GOT3 (cell line): ENCODE data around the gene RBM48.
"Not testable (repeated sequence)": the region's sequence is repeated elsewhere in the genome, so short reads cannot be mapped to it uniquely, and the experiment has no call there.

Source experiments
- DNase-seq: peaks from one replicate; lab custom pipeline; 2025; ENCODE audit warnings: mixed read lengths; lab: John Stamatoyannopoulos, UW

Gene RBM48

GRCh38 chr7:92545116-92545515 lies 16.5 kb downstream of the RBM48 start:
- DNase-seq, result not testable (repeated sequence)

- no peak for DNase-seq
Measured at GRCh38 chr7:92546856-92547497, 18.4 kb downstream of the RBM48 start.

GRCh38 chr7:92547579-92547978 lies 19.0 kb downstream of the RBM48 start:
- DNase-seq, result no peak

GRCh38 chr7:92550194-92550593 lies 21.6 kb downstream of the RBM48 start:
- DNase-seq, result no peak

GRCh38 chr7:92557249-92557648 lies 28.7 kb downstream of the RBM48 start:
- no peak for DNase-seq

- no peak for DNase-seq
Measured at GRCh38 chr7:92557808-92558362, 29.3 kb downstream of the RBM48 start.

- no peak for DNase-seq
Measured at GRCh38 chr7:92560602-92561001, 32.0 kb downstream of the RBM48 start.

- no peak for DNase-seq
Measured at GRCh38 chr7:92563345-92563744, 34.8 kb downstream of the RBM48 start.

GRCh38 chr7:92567460-92567859 lies 38.9 kb downstream of the RBM48 start:
- no peak for DNase-seq

- no peak for DNase-seq
Measured at GRCh38 chr7:92569137-92569536, 40.5 kb downstream of the RBM48 start.

GRCh38 chr7:92576296-92576695 lies 47.7 kb downstream of the RBM48 start:
- DNase-seq, result no peak

- no peak for DNase-seq
Measured at GRCh38 chr7:92582948-92583347, 54.4 kb downstream of the RBM48 start.

- no peak for DNase-seq
Measured at GRCh38 chr7:92584953-92585352, 56.4 kb downstream of the RBM48 start.

- no peak for DNase-seq
Measured at GRCh38 chr7:92586403-92586802, 57.8 kb downstream of the RBM48 start.

- no peak for DNase-seq
Measured at GRCh38 chr7:92586841-92587240, 58.2 kb downstream of the RBM48 start.
